Mesenchymal stem cell (in vitro differentiated cells and primary cell): ENCODE results near the gene ELMO1.

Source experiments
- DNase-seq: peaks from one replicate; pipeline ENCODE4 v3.0.0-alpha.2; 2013
- H2AFZ ChIP-seq: one replicate; pipeline ENCODE4 v1.6.1; 2013; ENCODE audit warnings: low read depth, mild to moderate bottlenecking, control low read depth, inconsistent platforms, low read length, moderate library complexity
- H2AK5ac ChIP-seq: 2 replicates; pipeline ENCODE4 v1.6.1; 2013; ENCODE audit warnings: low read length, moderate library complexity, mild to moderate bottlenecking, inconsistent platforms; ENCODE audit not compliant: severe bottlenecking
- H2BK120ac ChIP-seq: one replicate; pipeline ENCODE4 v1.6.1; 2013; ENCODE audit warnings: low read depth, mild to moderate bottlenecking, inconsistent platforms, low read length, moderate library complexity
- H2BK12ac ChIP-seq, 2 experiments: one replicate each; pipeline ENCODE4 v1.6.1; 2013; ENCODE audit warnings: inconsistent platforms in 2 of 2, low read length in 2 of 2, mild to moderate bottlenecking in 2 of 2, moderate library complexity in 2 of 2, control low read depth in 1 of 2
- H2BK15ac ChIP-seq: one replicate; pipeline ENCODE4 v1.6.1; 2013; ENCODE audit warnings: mild to moderate bottlenecking, low read depth, inconsistent platforms; ENCODE audit not compliant: poor library complexity, severe bottlenecking
- H2BK5ac ChIP-seq: 2 replicates; pipeline ENCODE4 v1.6.1; 2013; ENCODE audit warnings: low read depth, mild to moderate bottlenecking, low read length, control low read depth, inconsistent platforms; ENCODE audit not compliant: poor library complexity, severe bottlenecking
- H3K14ac ChIP-seq, 2 experiments: one replicate each; pipeline ENCODE4 v1.6.1; 2013; ENCODE audit warnings: inconsistent platforms in 2 of 2, low read length in 2 of 2, control low read depth in 1 of 2, mild to moderate bottlenecking in 1 of 2, moderate library complexity in 1 of 2
- H3K18ac ChIP-seq, 2 experiments: one replicate each; pipeline ENCODE4 v1.6.1; 2013; ENCODE audit warnings: inconsistent platforms in 2 of 2, low read length in 2 of 2, control low read depth in 1 of 2, low read depth in 1 of 2, mild to moderate bottlenecking in 1 of 2
- H3K23ac ChIP-seq, 2 experiments: one replicate each; pipeline ENCODE4 v1.6.1; 2013; ENCODE audit warnings: inconsistent platforms in 2 of 2, low read length in 2 of 2, mild to moderate bottlenecking in 2 of 2, moderate library complexity in 2 of 2, control low read depth in 1 of 2
- H3K27ac ChIP-seq: 2 replicates; pipeline ENCODE4 v1.5.1; 2013; ENCODE audit warnings: mild to moderate bottlenecking, moderate library complexity, low read length, control low read depth, inconsistent platforms; ENCODE audit not compliant: poor library complexity, severe bottlenecking
- H3K27me3 ChIP-seq, 2 experiments: 2 replicates each; pipeline versions ENCODE4 v1.6.1 to v1.7.0; 2013; ENCODE audit warnings: low read length in 2 of 2, mild to moderate bottlenecking in 2 of 2, moderate library complexity in 2 of 2, control low read depth in 1 of 2, inconsistent platforms in 1 of 2; ENCODE audit not compliant: control insufficient read depth in 1 of 2, insufficient read depth in 1 of 2
- H3K36me3 ChIP-seq, 2 experiments: 2 replicates each; pipeline versions ENCODE4 v1.6.1 to v1.7.0; 2013; ENCODE audit warnings: low read length in 2 of 2, control low read depth in 1 of 2, inconsistent platforms in 1 of 2, low read depth in 1 of 2, mild to moderate bottlenecking in 1 of 2; ENCODE audit not compliant: insufficient read depth in 2 of 2, control insufficient read depth in 1 of 2
- H3K4ac ChIP-seq, 2 experiments: one replicate each; pipeline ENCODE4 v1.6.1; 2013; ENCODE audit warnings: inconsistent platforms in 2 of 2, low read length in 2 of 2, mild to moderate bottlenecking in 2 of 2, moderate library complexity in 2 of 2, control low read depth in 1 of 2, low read depth in 1 of 2
- H3K4me1 ChIP-seq: 2 replicates; pipeline ENCODE4 v1.6.1; 2013; ENCODE audit warnings: low read depth, low read length, control low read depth; ENCODE audit not compliant: control insufficient read depth, insufficient read depth
- H3K4me2 ChIP-seq: 2 replicates; pipeline ENCODE4 v1.6.1; 2013; ENCODE audit warnings: low read length, mild to moderate bottlenecking, inconsistent platforms; ENCODE audit not compliant: poor library complexity, severe bottlenecking
- H3K4me3 ChIP-seq, 2 experiments: 2 replicates each; pipeline versions ENCODE4 v1.5.1 to v1.7.0; 2013; ENCODE audit warnings: low read length in 2 of 2, mild to moderate bottlenecking in 2 of 2, control low read depth in 1 of 2, low read depth in 1 of 2; ENCODE audit not compliant: insufficient read depth in 1 of 2
- H3K79me1 ChIP-seq: replicated peaks from 2 replicates; pipeline ENCODE4 v1.6.1; 2013; ENCODE audit warnings: mild to moderate bottlenecking, control low read depth, low read length, inconsistent platforms; ENCODE audit not compliant: poor library complexity, severe bottlenecking
- H3K9ac ChIP-seq: 2 replicates; pipeline ENCODE4 v1.7.0; 2013; ENCODE audit warnings: mild to moderate bottlenecking, low read length, moderate library complexity
- H3K9me3 ChIP-seq: 2 replicates; pipeline ENCODE4 v1.7.0; 2013; ENCODE audit warnings: mild to moderate bottlenecking, low read length; ENCODE audit not compliant: control insufficient read depth
- H4K8ac ChIP-seq: one replicate; pipeline ENCODE4 v1.6.1; 2013; ENCODE audit warnings: inconsistent platforms, mild to moderate bottlenecking, low read length, moderate library complexity
- H4K91ac ChIP-seq: one replicate; pipeline ENCODE4 v1.6.1; 2013; ENCODE audit warnings: mild to moderate bottlenecking, low read length, inconsistent platforms
- WGBS: methylation state at CpG from one replicate; pipeline ENCODE4 v1.1.7; 2013; ENCODE audit warnings: mixed read lengths; 5-methylcytosine and 5-hydroxymethylcytosine counted together

Gene ELMO1

DNA sequence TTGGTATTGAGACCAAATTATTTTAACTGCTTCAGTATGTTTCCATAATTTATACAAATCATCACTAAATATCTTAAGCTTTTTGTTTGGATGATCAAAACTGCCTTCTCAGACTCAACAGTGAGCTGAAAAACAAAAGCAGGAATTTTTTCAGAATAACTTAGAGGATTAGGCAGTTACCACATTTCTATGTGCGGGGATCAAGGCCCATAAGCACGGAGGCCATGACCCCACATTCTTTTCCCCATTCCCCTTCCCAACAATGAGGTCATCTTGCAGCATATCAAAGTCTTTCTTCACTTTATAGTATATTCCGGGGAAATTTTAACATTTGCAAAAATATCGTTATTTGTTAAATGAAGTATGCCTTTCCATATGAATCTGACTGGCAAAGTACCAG is 125.8 kb downstream of the ELMO1 start:
- H3K36me3 ChIP-seq = no peaks in the 10 kb centered on the region
- no peak overlapping the region for H3K4ac ChIP-seq
- no peak overlapping the region for H2BK120ac ChIP-seq
- H3K27ac ChIP-seq = no peak overlapping the region
- H2BK12ac ChIP-seq = no peak overlapping the region
- H3K4me1 ChIP-seq = no peaks in the 10 kb centered on the region
- no peak overlapping the region for H4K91ac ChIP-seq
- H3K9me3 ChIP-seq = no peaks in the 10 kb centered on the region
- H4K8ac ChIP-seq = no peak overlapping the region
- H3K9ac ChIP-seq = no peak overlapping the region
- WGBS = 79% methylated on average over 2 of the region's 4 CpGs
- no peaks in the 10 kb centered on the region for H3K27me3 ChIP-seq
- H2BK5ac ChIP-seq = no peak overlapping the region
- no peak for DNase-seq
- H3K4me3 ChIP-seq = no peak overlapping the region
- no peak overlapping the region for H3K18ac ChIP-seq
- no peak overlapping the region for H3K14ac ChIP-seq
- H2AK5ac ChIP-seq = no peak overlapping the region
- no peaks in the 10 kb centered on the region for H3K79me1 ChIP-seq
- no peak overlapping the region for H3K23ac ChIP-seq
- H2BK15ac ChIP-seq = no peak overlapping the region
- no peak overlapping the region for H3K4me2 ChIP-seq
- no peak overlapping the region for H2AFZ ChIP-seq

DNA sequence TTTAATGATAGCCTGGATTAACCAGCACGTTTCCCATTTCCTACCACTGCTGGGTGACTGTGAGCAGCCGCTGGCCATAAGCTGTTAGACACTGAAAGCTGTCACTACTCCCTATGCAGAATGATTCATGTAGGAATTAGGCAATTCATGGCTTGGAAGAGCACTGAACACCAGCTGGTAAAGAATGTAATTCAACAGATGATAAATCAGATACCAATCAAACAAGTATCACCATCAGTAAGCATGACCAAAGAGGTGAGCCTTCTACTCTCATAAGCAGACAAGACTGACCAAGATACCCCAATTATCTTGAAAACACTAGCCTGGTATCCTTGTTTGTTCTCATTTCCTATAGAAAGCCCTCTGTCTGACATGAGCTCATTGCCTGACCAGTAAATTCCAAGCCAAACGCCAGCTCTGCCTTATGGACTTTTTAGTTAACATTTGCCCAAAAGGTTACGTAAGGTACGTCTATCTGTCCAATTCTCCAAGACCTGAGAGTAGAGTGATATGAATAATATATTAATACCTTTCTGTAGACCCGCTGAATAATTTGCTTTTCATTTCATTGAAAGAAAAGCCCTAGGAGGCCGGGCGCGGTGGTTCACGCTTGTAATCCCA is 127.7 kb downstream of the ELMO1 start:
- Histone ChIP-seq H3K4me3 (no peak overlapping the region), H3K79me1 (no peaks in the 10 kb centered on the region), H3K36me3 (no peaks in the 10 kb centered on the region), H3K27me3 (no peaks in the 10 kb centered on the region), H2BK12ac (no peak overlapping the region), H3K4ac (no peak overlapping the region), H4K91ac (no peak overlapping the region), H3K23ac (no peak overlapping the region), H2BK15ac (no peak overlapping the region), H2BK120ac (no peak overlapping the region), H3K18ac (no peak overlapping the region), H3K4me1 (no peaks in the 10 kb centered on the region), H2AK5ac (no peak overlapping the region), H2BK5ac (no peak overlapping the region), H4K8ac (no peak overlapping the region), H3K9me3 (no peaks in the 10 kb centered on the region), H3K14ac (no peak overlapping the region), H3K27ac (no peak overlapping the region), H2AFZ (no peak overlapping the region), H3K4me2 (no peak overlapping the region), H3K9ac (no peak overlapping the region)
- peak; percentile 56 for DNase-seq
- 78% methylated on average over 8 of the region's 10 CpGs for WGBS

- H3K27ac ChIP-seq = no peak overlapping the region
- H3K23ac ChIP-seq = no peak overlapping the region
- H3K4ac ChIP-seq = no peak overlapping the region
- H2BK12ac ChIP-seq = no peak overlapping the region
- H3K18ac ChIP-seq = no peak overlapping the region
- WGBS = 29% methylated on average over 6 of the region's 6 CpGs
- H3K9me3 ChIP-seq = no peaks in the 10 kb centered on the region
- no peak overlapping the region for H3K14ac ChIP-seq
- H4K8ac ChIP-seq = no peak overlapping the region
- no peak overlapping the region for H2AFZ ChIP-seq
- H2BK5ac ChIP-seq = no peak overlapping the region
- no peaks in the 10 kb centered on the region for H3K79me1 ChIP-seq
- no peak overlapping the region for H2AK5ac ChIP-seq
- no peak overlapping the region for H3K4me2 ChIP-seq
- DNase-seq = peak; percentile 58
- H3K27me3 ChIP-seq = no peaks in the 10 kb centered on the region
- H3K9ac ChIP-seq = no peak overlapping the region
- no peak overlapping the region for H2BK15ac ChIP-seq
- no peak overlapping the region for H2BK120ac ChIP-seq
- H4K91ac ChIP-seq = no peak overlapping the region
- no peak overlapping the region for H3K4me3 ChIP-seq
- no peaks in the 10 kb centered on the region for H3K36me3 ChIP-seq
- H3K4me1 ChIP-seq = no peaks in the 10 kb centered on the region
Observed at GRCh38 chr7:37320140-37320847, 128.4 kb downstream of the ELMO1 start.

GRCh38 chr7:37318541-37318940 is 130.1 kb downstream of the ELMO1 start:
- Histone ChIP-seq H3K9ac (no peak overlapping the region), H3K14ac (no peak overlapping the region), H2BK120ac (no peak overlapping the region), H3K4ac (no peak overlapping the region), H3K36me3 (no peaks in the 10 kb centered on the region), H2AK5ac (no peak overlapping the region), H2BK12ac (no peak overlapping the region), H3K79me1 (no peaks in the 10 kb centered on the region), H4K91ac (no peak overlapping the region), H2AFZ (no peak overlapping the region), H4K8ac (no peak overlapping the region), H3K23ac (no peak overlapping the region), H2BK15ac (no peak overlapping the region), H2BK5ac (no peak overlapping the region), H3K4me3 (no peak overlapping the region), H3K18ac (no peak overlapping the region), H3K27ac (no peak overlapping the region), H3K9me3 (no peaks in the 10 kb centered on the region), H3K4me1 (no peaks in the 10 kb centered on the region), H3K4me2 (no peak overlapping the region), H3K27me3 (no peaks in the 10 kb centered on the region)
- no peak for DNase-seq
- WGBS = 97% methylated on average over 2 of the region's 2 CpGs
